IPS-NIHi7 (cell line): ENCODE results near the gene IFT122.
"Not testable (repeated sequence)": the region's sequence is repeated elsewhere in the genome, so short reads cannot be mapped to it uniquely, and the experiment has no call there.

Experiments used
- DNase-seq: peaks from one replicate; pipeline ENCODE4 v3.0.0; 2012; ENCODE audit warnings: mixed read lengths; ENCODE audit errors: extremely low spot score

The IFT122 gene

DNA sequence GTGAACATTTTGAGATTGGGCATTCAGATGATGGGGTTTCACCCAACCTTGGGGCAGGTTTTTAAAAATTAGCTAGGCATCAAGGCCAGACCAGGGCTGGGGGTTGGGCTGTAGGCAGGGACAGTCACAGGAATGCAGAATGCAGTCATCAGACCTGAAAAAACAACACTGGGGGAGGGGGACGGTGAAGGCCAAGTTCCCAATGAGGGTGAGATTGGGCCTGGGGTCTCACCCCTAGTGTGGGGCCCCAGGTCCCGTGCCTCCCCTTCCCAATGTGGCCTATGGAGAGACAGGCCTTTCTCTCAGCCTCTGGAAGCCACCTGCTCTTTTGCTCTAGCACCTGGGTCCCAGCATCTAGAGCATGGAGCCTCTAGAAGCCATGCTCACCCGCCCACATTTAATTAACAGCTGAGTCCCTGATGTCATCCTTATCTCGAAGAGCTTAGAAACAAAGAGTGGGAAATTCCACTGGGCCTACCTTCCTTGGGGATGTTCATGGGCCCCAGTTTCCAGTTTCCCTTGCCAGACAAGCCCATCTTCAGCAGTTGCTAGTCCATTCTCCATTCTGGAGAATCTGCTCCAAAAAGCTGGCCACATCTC lies 94.5 kb downstream of the IFT122 start:
- peak; percentile 58 for DNase-seq

DNA sequence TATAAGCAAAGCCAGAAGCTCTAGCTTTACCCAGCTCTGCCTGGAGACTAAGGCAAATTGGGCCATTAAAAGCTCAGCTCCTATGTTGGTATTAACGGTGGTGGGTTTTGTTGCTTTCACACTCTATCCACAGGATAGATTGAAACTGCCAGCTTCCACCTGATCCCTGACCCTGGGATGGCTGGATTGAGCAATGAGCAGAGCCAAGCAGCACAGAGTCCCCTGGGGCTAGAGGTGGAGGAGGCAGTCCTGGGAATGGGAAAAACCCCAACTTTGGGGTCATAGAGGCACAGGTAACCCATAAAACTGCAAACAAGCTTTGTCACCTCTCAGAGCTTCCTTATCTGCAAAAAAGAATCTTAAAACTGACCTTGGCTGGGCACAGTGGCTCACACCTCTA lies 95.1 kb downstream of the IFT122 start:
- no peak for DNase-seq

DNA sequence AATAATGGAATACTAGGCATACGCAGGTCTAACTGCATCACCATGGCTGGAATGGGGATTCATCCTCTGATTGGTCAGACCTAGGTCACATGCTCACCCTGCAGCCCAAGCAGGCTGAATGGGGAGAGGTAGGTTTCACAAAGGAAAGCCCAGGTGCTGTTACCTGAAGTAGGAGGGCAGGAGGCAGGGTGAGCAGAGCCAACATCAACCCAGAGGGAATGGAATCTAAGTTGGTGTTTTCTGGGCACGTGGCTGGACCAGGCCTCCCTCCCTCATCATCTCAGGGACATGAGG lies 96.3 kb downstream of the IFT122 start:
- no peak for DNase-seq

DNA sequence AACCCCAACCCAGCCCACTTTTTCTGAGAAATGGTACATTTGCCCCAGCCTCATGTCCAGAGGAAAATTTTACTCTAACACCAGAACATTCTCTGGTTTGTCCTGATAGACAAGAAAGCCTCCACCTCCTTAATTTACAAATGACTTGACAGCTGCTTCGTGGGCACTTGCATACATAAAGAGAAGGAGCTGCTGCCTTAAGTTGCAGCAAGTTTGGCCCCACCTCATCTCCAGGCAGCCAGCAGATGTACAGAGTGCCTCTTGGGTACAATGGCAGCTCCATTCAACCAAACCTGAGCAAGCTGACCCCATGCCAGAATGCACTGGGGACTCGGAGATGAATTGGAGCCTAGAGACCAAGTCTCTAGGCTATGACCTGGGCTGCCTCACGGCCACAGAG lies 96.8 kb downstream of the IFT122 start:
- no peak for DNase-seq

DNA sequence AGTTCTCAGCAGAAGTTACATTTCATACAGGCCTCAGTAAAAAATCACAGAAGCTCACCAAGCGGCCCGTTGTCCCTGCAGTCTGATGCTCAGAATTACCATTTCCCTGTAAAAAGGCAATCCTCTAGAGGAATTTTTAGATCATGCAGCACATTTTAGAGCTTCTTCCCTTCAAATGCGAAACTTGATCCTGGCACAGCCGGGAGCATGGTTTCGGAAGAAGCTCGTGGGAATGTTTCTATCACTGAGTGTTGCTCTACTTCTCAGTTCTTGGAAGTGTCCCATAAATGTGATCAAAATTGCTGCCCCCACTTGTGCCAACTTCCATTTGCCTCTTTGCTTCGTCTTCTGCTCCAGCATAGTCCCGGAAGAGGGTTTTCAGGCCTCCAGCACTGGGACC lies 99.2 kb downstream of the IFT122 start:
- DNase-seq = no peak

DNA sequence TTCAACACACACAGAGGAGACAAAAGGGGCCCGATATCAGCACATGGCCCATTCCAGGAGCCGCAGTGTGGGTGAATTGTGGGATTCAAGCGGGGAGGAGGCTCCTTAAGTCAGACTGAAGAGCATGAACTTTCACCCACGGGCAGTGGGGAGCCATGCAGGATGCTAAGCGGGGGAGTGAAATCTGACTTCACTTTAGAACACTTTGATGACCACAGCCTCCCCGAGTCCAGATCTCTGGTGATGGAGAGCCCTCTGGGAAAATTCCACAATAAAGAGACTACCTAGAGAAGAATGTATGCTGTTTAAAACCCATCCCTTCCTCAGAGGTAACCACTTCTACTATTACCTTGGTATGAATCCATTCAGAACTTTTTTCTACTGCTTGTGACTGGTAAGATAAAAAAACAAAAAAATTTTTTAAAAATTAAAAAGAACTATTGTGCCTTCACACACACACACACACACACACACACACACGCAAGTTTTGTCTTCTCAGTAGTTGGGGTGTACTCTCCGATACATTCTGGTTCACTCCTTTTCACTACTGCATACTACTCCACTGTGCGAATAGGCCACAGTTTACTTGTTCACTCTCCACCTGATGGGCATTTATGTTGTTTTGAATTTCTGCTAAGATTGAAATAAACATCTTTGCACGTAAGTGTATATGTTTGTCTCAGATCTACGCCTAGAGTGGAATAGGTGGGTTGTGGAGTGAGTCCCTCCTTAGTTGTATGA lies 100.9 kb downstream of the IFT122 start:
- no peak for DNase-seq

DNA sequence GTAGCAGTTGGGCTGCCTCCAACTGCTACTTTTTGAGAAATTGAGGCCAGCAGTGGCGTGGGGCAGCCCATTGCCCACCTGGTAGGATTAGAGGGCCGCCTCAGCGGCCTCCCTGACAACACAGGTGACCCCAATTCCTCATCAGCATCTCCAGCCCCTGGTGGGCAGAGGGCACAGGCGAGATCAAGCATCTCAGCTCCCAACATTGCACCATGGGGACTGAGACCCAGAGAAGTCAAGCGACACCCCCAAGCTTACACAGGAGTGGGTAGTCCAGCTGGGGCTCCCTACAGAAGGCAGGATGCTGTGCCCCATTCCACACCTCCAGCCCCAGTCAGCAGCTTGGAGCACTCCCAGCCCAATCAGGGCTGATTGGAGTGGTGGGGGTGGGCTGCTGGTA lies 102.7 kb downstream of the IFT122 start:
- no peak for DNase-seq

DNA sequence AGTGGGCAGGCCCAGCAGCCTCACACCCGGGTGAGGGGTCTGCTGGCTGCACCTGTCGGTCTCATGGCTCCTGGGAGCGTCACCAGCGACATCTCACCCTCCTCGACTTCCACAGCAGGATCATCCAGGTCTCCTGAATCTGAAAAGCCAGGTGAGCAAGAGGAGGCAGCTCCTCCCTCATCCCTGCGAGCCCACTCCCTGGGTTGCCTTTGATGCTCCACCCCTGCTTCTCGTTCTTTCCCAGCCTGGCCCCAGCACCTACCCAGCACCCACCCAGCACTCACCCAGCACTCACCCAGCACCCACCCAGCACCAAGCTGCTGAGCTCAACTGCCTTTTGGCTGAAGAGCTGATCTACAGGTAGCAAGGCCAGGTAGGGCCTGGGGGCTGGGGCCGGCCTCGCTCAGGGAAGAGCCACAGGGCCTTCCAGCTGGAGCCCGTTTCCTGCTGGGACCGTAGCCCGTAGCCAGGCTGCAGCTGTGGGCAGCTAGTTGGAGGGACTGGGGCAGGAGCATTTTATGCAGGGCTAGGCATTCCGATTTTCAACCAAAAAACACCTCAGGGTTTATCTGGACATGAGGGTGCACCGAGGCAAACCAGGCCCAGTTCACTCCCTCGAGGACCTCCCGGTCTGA lies 103.2 kb downstream of the IFT122 start, which contains the start of gene H1-8:
Gene H1-8, plus strand, starts transcription at position 20 of the 635 bp plus-strand sequence. Its CDS starts 44 bp downstream, at position 64.
- DNase-seq = no peak

DNA sequence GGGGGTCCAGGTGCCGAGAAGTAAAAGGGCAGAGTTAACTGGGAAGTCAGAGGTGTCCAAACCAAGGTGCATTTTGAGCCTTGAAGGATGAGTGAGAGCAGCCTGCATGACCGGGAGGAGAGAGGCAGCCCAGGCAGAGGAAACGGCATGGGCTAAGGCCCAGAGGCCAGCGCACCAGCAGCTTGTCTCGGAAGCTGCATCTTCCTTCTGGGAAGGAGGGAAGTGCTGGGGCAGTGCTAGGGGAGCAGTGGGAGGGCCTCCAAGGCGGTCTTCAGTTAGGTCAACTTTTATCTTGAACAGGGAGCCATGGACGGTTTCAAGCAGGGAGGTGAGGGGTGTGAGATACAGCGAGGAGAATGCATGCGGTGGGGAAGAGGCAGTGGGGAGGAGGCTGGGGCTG lies 104.0 kb downstream of the IFT122 start:
- no peak for DNase-seq

DNA sequence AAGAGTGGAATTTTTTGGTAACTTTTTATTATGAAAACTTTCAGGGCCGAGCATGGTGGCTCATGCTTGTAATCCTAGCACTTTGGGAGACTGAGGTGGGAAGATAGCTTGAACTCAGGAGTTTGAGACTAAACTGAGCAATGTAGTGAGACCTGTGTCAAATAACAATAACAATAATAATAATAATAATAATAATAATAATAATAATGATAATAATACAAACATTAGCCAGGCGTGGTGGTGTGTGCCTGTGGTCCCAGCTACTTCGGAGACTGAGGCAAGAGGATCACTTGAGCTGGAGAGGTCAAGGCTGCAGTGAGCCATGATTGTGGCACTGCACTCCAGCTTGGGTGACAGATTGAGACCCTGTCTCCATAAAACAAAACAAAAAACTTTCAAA lies 105.9 kb downstream of the IFT122 start:
- not testable (repeated sequence) for DNase-seq

DNA sequence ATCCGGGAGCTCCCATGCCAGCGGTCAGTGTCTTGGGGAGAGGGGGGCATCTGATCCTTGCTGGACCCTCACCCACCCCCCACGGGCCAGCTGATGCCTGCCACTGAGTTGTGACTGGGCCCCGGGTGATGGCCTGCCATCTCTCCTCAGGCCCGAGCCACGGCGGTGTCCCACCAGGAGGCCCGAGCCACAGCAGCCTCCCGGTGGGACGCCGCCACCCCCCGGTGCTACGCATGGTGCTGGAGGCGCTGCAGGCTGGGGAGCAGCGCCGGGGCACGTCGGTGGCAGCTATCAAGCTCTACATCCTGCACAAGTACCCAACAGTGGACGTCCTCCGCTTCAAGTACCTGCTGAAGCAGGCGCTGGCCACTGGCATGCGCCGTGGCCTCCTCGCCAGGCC lies 107.2 kb downstream of the IFT122 start:
- DNase-seq = no peak

DNA sequence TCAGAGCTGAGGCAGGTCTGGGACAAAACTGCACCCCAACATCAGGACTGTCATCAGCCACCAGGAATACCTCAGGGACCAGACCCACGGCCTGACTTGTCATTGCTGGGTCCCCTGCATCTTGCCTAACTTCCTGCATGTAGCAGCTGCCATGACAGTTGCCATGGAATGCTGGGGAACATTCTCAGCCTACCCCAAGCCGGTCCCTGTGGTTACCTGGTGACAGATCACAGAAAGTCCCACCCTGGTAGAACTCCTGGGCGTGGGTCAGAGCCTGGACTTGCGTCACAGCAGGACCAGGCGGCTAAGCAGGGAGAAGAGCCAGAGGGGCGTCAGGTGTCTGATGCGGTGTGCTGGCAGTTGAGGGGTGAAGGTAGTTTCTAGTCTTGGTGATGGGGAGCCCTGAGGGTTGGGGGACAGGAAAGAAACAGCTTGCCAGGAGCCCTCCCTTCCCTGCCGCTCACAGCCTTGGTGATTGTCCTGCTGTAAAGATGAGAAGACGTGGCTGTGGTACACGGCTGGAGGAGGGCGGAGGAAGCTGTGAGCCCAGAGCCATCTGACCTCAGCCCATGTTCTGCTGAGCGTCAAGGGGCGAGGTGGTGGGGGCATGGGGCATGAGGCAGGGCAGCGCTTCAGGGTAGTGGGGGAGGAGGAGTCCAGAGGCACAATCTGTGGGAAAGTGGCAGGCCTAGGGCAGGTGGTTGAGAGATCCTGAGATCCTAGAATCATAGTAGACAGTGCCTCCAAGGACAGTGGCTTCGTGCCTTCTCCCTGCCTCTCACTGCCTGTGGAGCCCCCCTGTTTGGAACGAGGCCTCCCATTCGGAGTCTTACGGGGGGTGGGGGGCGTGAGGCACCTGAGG lies 108.3 kb downstream of the IFT122 start:
- DNase-seq = no peak

DNA sequence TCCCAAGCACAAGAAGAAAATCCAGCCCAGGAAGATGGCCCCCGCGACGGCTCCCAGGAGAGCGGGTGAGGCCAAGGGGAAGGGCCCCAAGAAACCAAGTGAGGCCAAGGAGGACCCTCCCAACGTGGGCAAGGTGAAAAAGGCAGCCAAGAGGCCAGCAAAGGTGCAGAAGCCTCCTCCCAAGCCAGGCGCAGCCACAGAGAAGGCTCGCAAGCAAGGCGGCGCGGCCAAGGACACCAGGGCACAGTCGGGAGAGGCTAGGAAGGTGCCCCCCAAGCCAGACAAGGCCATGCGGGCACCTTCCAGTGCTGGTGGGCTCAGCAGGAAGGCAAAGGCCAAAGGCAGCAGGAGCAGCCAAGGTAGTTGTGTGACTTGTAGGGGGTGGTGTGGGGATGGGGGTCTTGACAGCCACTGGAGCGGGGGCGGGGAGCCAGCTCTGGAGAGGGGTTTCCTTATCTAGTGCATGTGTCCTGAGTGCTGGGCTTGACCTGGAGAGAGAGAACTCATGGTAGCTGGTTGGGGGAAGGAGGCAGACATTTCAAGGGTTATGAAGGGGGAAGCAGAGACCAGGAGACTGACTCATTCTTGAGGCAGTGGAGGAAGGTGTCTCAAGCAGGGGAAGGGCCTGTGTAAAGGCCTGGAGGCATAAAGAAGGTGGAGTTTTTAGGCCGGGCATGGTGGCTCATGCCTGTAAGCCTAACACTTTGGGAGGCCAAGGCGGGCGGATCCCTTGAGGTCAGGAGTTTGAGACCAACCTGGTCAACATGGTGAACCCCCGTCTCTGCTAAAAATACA lies 109.2 kb downstream of the IFT122 start:
- DNase-seq = no peak

DNA sequence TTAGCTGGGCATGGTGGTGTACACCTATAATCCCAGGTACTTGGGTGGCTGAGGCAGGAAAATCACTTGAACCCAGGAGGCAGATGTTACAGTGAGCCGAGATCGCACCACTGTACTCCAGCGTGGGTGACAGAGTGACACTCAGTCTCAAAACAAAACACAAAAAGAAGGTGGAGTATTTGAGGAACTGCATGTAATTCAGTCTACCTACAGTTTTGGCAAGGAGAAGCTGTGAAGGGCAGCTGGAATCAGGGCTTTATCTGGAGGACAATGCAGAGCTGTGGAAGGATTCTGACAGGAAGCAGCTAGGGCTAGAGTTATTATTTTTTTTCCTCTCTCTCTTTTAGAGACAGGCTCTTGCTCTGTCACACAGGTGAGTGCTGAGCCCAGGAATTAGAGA lies 109.8 kb downstream of the IFT122 start:
- DNase-seq = no peak

DNA sequence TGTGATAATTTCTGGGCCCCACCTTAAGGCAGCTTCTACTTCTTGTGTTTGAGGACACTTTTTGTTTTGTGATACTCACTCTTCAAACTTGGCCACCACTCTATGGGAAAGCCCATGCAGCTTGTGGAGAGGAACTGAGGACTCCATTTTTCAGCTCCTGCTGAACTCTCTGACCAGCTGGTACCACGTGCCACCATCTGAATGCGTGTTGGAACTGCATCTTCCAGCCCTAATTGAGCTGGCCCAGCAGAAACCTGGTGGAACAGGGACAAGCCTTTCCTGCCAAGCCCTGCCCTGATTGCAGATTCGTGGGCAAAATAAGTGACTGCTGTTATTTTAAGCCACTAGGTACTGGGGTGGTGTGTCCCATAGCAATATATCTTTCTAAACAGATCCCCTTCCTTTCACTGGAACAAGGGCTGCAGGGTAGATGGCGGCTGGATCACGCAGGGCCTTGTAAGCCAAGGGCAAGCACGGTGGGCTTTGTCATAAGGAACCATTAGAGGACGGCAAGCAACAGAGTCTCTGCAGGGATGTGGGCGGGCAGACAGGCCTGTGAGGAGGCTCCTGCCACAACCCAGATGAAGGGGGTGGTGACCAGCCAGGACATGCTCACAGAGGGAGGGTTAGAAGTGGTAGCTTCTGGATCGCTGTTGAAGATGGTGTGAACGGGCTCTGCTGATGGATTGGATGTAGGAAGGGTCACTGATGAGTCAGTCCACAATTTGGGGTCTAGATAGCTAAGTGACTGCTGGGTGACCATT lies 112.4 kb downstream of the IFT122 start:
- DNase-seq = peak; percentile 64

DNA sequence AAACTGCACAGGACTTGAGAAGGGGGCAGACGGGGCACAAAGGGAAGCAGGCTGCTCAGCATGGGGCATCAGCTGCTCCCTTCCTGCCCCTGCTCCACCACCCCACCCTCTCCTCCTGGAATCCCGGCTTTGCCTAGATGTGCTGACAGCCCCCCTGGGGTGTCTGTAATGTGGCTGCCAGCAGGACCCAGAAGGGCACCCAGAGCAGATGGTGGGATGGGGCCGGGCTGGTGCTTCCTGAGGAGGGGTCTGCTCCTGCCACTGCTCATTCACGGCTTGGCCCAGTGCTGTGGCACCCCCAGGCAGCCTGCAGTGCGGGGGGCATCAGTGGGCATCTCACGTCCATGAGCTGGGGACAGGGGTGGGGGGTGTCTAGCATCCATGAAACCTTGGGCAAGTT lies 113.1 kb downstream of the IFT122 start:
- DNase-seq = no peak

DNA sequence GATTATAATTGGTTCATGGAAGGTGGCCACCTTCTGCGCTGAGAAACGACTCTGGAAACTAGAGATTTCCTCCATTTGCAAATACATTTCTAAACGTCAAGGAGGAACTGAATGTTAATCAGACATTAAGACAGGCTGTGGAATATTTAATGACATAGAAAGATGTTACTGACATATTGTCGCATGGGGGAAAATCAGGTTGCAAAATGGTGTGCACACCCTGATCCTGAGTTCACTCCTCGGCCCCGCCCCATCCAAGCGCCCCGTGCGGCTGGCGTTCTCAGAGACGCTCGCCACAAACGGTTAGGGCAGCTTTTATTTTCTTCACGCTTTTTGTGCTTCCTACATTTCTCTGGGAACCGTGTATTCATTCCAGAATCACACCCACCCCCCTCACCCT lies 113.7 kb downstream of the IFT122 start:
- DNase-seq = no peak

DNA sequence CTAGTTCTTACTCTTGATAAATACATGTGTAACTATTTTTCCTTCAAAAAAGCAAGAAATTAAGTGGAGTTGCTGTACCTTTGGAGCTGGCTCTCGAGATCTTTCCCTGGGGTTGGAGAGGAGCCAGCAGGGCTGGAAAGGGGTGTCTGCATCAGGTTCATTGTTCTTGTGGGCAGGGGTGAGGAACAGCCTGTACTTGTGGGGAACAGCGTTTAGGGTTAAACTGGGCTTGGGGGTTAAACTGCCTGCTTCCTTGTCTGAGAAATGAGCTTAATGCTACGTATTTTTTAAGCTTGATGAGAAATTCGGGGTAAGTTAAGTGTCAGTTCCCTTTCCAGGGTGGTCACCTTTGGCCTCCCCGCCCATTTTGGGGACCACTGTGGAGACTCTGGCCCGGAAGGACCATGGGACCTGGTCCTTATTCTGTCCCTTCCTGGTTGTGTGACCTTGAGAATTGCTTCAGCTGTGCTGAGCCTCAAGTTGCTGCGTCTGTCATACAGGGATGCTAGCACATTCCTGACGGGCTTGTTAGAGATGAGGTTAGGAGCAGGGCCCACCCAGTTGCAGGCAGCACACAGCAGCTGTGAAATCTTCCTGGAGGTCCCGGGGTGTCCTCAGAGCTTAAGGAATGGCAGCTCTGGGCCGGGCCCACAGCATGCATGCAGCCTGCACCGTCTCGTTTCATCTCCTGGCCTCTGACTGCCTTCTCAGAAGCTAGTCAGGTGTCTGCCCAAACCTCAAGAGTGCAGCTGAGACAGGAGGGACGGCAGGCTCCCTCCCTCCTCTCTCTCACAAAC lies 114.5 kb downstream of the IFT122 start:
- DNase-seq = no peak

DNA sequence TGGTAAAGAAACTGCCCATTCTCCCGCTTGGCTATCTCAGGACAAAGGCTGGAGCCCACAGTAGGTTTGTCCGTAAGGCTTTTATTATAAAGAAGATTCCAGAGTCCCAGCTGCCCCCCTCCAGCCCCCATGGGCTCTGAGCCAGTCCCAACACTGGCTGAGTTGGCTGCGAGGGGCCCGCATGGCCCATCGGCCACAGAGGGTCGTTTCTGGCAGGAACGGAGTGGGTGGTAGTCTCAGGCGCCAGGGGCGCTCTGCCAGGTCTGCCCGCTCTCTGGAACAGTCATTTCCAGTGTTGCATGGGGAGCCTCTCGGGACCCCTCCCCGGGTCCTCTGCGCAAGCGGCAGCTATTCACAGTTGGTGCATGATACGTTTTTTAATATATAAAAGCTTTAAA lies 115.1 kb downstream of the IFT122 start:
- DNase-seq = no peak
